Mesendoderm (in vitro differentiated cells): ENCODE results near the gene TUBG2.

Source experiments
- DNase-seq: peaks from one replicate; pipeline ENCODE4 v3.0.0; 2013
- H2AK5ac ChIP-seq: 2 replicates; pipeline ENCODE4 v1.6.1; 2013; ENCODE audit warnings: low read length, inconsistent platforms
- H2BK120ac ChIP-seq: 2 replicates; pipeline ENCODE4 v1.6.1; 2013; ENCODE audit warnings: low read depth, mild to moderate bottlenecking, low read length, moderate library complexity, mixed read lengths
- H2BK15ac ChIP-seq: replicated peaks from 2 replicates; pipeline ENCODE4 v1.6.1; 2013; ENCODE audit warnings: low read depth, mild to moderate bottlenecking, moderate library complexity
- H2BK5ac ChIP-seq: 2 replicates; pipeline ENCODE4 v1.6.1; 2013; ENCODE audit warnings: low read length, inconsistent platforms
- H3K18ac ChIP-seq: 2 replicates; pipeline ENCODE4 v1.6.1; 2013; ENCODE audit warnings: mild to moderate bottlenecking, low read length, mixed read lengths
- H3K23ac ChIP-seq: one replicate; pipeline ENCODE4 v1.6.1; 2013; ENCODE audit warnings: low read length
- H3K27ac ChIP-seq: 2 replicates; pipeline ENCODE4 v1.5.1; 2013; ENCODE audit warnings: low read depth, mild to moderate bottlenecking, inconsistent platforms, low read length, moderate library complexity
- H3K27me3 ChIP-seq: 2 replicates; pipeline ENCODE4 v1.6.1; 2013; ENCODE audit warnings: low read length, control low read depth, mild to moderate bottlenecking, inconsistent platforms; ENCODE audit not compliant: insufficient read depth, poor library complexity
- H3K36me3 ChIP-seq: 2 replicates; pipeline ENCODE4 v1.6.1; 2013; ENCODE audit warnings: low read length, inconsistent platforms; ENCODE audit not compliant: control insufficient read depth, insufficient read depth
- H3K4ac ChIP-seq: one replicate; pipeline ENCODE4 v1.6.1; 2013; ENCODE audit warnings: low read depth, mild to moderate bottlenecking, low read length, moderate library complexity
- H3K4me1 ChIP-seq: 2 replicates; pipeline ENCODE4 v1.6.1; 2013; ENCODE audit warnings: low read depth, low read length, inconsistent platforms; ENCODE audit not compliant: control insufficient read depth
- H3K4me2 ChIP-seq: 2 replicates; pipeline ENCODE4 v1.6.1; 2013; ENCODE audit warnings: low read length
- H3K4me3 ChIP-seq: 2 replicates; pipeline ENCODE4 v1.5.1; 2013; ENCODE audit warnings: mild to moderate bottlenecking, low read length
- H3K56ac ChIP-seq: one replicate; pipeline ENCODE4 v1.6.1; 2013; ENCODE audit warnings: low read length
- H3K79me1 ChIP-seq: 2 replicates; pipeline ENCODE4 v1.6.1; 2013; ENCODE audit warnings: low read length, inconsistent platforms
- H3K79me2 ChIP-seq: 2 replicates; pipeline ENCODE4 v1.6.1; 2013; ENCODE audit warnings: mild to moderate bottlenecking, low read length; ENCODE audit not compliant: control insufficient read depth, insufficient read depth
- H3K9ac ChIP-seq: 2 replicates; pipeline ENCODE4 v1.6.1; 2013; ENCODE audit warnings: low read length, inconsistent platforms
- H4K5ac ChIP-seq: one replicate; pipeline ENCODE4 v1.6.1; 2013; ENCODE audit warnings: low read length
- H4K8ac ChIP-seq: one replicate; pipeline ENCODE4 v1.6.1; 2013; ENCODE audit warnings: low read depth, mild to moderate bottlenecking, control low read depth, low read length, moderate library complexity
- WGBS: extraction: QIAGEN DNeasy Blood & Tissue Kit; methylation state at CpG from one replicate; pipeline ENCODE4 v1.1.7; 2013; ENCODE audit warnings: low lambda C conversion rate, missing lambda C conversion rate; ENCODE audit not compliant: insufficient coverage; ENCODE audit errors: extremely low coverage; 5-methylcytosine and 5-hydroxymethylcytosine counted together

Gene TUBG2

GRCh38 chr17:42669977-42670788 lies 11.1 kb downstream of the TUBG2 start:
- Histone ChIP-seq H4K5ac (no peak overlapping the region), H3K79me2 (no peaks in the 10 kb centered on the region), H2BK5ac (no peak overlapping the region), H2BK15ac (no peak overlapping the region), H3K4me3 (peak overlapping the region; percentile 1), H3K56ac (peak overlapping the region; percentile 86), H3K4me1 (peaks cover 2% of the 10 kb centered on the region), H3K27me3 (no peaks in the 10 kb centered on the region), H3K79me1 (no peaks in the 10 kb centered on the region), H3K36me3 (no peaks in the 10 kb centered on the region), H4K8ac (no peak overlapping the region), H2BK120ac (no peak overlapping the region), H3K9ac (peak overlapping the region; percentile 73), H3K23ac (no peak overlapping the region), H3K4ac (peak overlapping the region; percentile 64), H3K18ac (peak overlapping the region; percentile 33), H3K27ac (peak overlapping the region; percentile 50), H3K4me2 (peak overlapping the region; percentile 21), H2AK5ac (no peak overlapping the region)
- no CpG with 5 or more reads among the region's 87 CpGs for WGBS
- peak; percentile 77 for DNase-seq

- H3K56ac ChIP-seq, result peak overlapping the region; percentile 17
- WGBS, result no CpG with 5 or more reads among the region's 50 CpGs
- H3K23ac ChIP-seq, result no peak overlapping the region
- H4K8ac ChIP-seq, result no peak overlapping the region
- H3K9ac ChIP-seq, result peak overlapping the region; percentile 1
- H3K36me3 ChIP-seq, result no peaks in the 10 kb centered on the region
- H3K27me3 ChIP-seq, result no peaks in the 10 kb centered on the region
- H3K4me1 ChIP-seq, result peaks cover 5% of the 10 kb centered on the region
- no peak overlapping the region for H3K18ac ChIP-seq
- no peak overlapping the region for H3K4me3 ChIP-seq
- H3K27ac ChIP-seq, result no peak overlapping the region
- H2BK5ac ChIP-seq, result no peak overlapping the region
- no peaks in the 10 kb centered on the region for H3K79me2 ChIP-seq
- no peak overlapping the region for H2BK120ac ChIP-seq
- no peak overlapping the region for H2AK5ac ChIP-seq
- H4K5ac ChIP-seq, result no peak overlapping the region
- H3K4ac ChIP-seq, result no peak overlapping the region
- no peaks in the 10 kb centered on the region for H3K79me1 ChIP-seq
- no peak for DNase-seq
- H2BK15ac ChIP-seq, result no peak overlapping the region
- H3K4me2 ChIP-seq, result no peak overlapping the region
Observed at GRCh38 chr17:42670789-42671657, 11.9 kb downstream of the TUBG2 start.

GRCh38 chr17:42672038-42672437 lies 13.0 kb downstream of the TUBG2 start:
- Histone ChIP-seq H3K23ac (no peak overlapping the region), H3K9ac (no peak overlapping the region), H3K36me3 (no peaks in the 10 kb centered on the region), H4K8ac (no peak overlapping the region), H4K5ac (no peak overlapping the region), H3K56ac (no peak overlapping the region), H2BK120ac (no peak overlapping the region), H3K79me2 (no peaks in the 10 kb centered on the region), H3K4ac (no peak overlapping the region), H2BK5ac (no peak overlapping the region), H3K4me3 (no peak overlapping the region), H3K4me2 (no peak overlapping the region), H3K18ac (no peak overlapping the region), H3K4me1 (peaks cover 5% of the 10 kb centered on the region), H3K27me3 (no peaks in the 10 kb centered on the region), H3K27ac (no peak overlapping the region), H3K79me1 (no peaks in the 10 kb centered on the region), H2AK5ac (no peak overlapping the region), H2BK15ac (no peak overlapping the region)
- WGBS, result no CpG with 5 or more reads among the region's 28 CpGs
- DNase-seq, result no peak

GRCh38 chr17:42673266-42673884 lies 14.3 kb downstream of the TUBG2 start:
- Histone ChIP-seq H4K8ac (no peak overlapping the region), H3K23ac (no peak overlapping the region), H3K56ac (no peak overlapping the region), H3K27ac (no peak overlapping the region), H2BK120ac (no peak overlapping the region), H3K4ac (no peak overlapping the region), H3K4me1 (peaks cover 10% of the 10 kb centered on the region), H3K4me2 (no peak overlapping the region), H2BK15ac (no peak overlapping the region), H3K4me3 (no peak overlapping the region), H4K5ac (no peak overlapping the region), H3K36me3 (no peaks in the 10 kb centered on the region), H3K18ac (no peak overlapping the region), H3K79me1 (no peaks in the 10 kb centered on the region), H2AK5ac (no peak overlapping the region), H3K79me2 (no peaks in the 10 kb centered on the region), H3K27me3 (no peaks in the 10 kb centered on the region), H3K9ac (no peak overlapping the region), H2BK5ac (no peak overlapping the region)
- WGBS, result no CpG with 5 or more reads among the region's 30 CpGs
- DNase-seq, result no peak

GRCh38 chr17:42673885-42674754 lies 15.0 kb downstream of the TUBG2 start:
- peak overlapping the region; percentile 30 for H3K23ac ChIP-seq
- WGBS, result no CpG with 5 or more reads among the region's 32 CpGs
- H4K5ac ChIP-seq, result no peak overlapping the region
- H3K9ac ChIP-seq, result peak overlapping the region; percentile 30
- peak overlapping the region; percentile 34 for H3K18ac ChIP-seq
- no peak overlapping the region for H3K4me3 ChIP-seq
- no peak overlapping the region for H2BK15ac ChIP-seq
- no peak overlapping the region for H4K8ac ChIP-seq
- H3K56ac ChIP-seq, result peak overlapping the region; percentile 49
- DNase-seq, result peak; percentile 77
- peaks cover 13% of the 10 kb centered on the region for H3K4me1 ChIP-seq
- H3K79me1 ChIP-seq, result no peaks in the 10 kb centered on the region
- H2BK5ac ChIP-seq, result no peak overlapping the region
- no peaks in the 10 kb centered on the region for H3K79me2 ChIP-seq
- no peaks in the 10 kb centered on the region for H3K36me3 ChIP-seq
- H2BK120ac ChIP-seq, result no peak overlapping the region
- no peak overlapping the region for H3K27ac ChIP-seq
- H2AK5ac ChIP-seq, result no peak overlapping the region
- no peak overlapping the region for H3K4ac ChIP-seq
- H3K4me2 ChIP-seq, result peak overlapping the region; percentile 2
- no peaks in the 10 kb centered on the region for H3K27me3 ChIP-seq
